ENCODE data around the gene COLEC12.

Gene COLEC12

DNA sequence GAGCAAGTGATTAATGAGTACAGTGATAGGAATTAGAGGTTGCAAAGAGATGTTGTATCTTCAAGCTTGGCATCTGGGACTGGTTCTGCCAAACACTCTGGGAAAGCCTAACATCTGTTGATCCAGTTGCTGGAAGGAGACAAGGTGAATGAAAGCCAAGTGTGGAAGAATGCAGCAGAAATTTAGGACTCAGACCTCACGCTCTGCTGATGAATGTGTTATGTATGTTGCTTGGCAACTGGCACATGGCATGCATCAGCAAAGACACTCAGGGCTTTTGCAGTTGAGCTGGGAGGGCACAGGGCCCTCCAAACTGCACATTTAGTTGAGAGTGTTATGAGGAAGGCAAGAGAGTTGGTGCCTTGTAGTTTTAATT is 105.5 kb downstream of the COLEC12 start:
- Mint-ChIP-seq H3K9me3 (no peaks in the 10 kb centered on the region), H3K4me3 (no peak overlapping the region), H3K27me3 (peaks cover 2% of the 10 kb centered on the region), H3K4me1 (no peaks in the 10 kb centered on the region), H3K36me3 (no peaks in the 10 kb centered on the region), H3K27ac (no peak overlapping the region)
- ATAC-seq (ENCODE audit: low read depth) (no peak), DNase-seq (ENCODE audit: low spot score in 2 of 2) (no peak)

DNA sequence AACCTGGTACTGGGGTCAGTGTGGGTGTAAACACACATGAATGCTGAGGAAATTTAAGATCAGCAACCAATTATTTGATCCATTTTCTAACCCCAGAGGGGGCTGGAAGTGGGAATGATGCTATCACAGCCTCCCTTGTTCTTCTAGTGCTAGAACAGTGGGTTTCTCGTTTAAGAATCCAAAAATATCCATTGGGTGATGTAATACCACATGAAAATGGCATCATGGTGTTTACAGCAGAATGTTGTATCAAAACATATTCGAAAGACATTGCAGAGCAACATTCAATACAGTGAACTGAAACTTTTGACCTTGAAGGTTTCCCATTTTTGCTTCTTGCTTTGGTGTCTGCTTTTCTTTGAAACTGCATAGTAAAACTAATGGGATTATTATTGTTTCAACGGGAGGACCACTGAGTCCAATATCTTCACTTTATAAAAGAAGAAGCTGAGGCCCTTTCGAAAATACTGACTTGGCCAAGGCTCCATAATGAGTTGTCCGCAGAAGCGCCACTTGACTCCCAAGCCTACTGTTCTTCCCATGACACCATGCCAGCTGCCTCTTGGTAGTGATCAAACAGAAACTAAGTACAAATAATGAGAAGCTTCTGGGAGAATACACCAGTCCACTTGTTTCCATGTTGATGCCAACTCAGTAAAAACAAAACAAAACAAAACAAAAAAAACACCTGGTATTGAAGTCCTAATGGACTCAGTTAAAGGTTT is 106.1 kb downstream of the COLEC12 start:
- Mint-ChIP-seq H3K36me3 (no peaks in the 10 kb centered on the region), H3K4me1 (no peaks in the 10 kb centered on the region), H3K27me3 (peaks cover 2% of the 10 kb centered on the region), H3K27ac (no peak overlapping the region), H3K4me3 (no peak overlapping the region), H3K9me3 (no peaks in the 10 kb centered on the region)
- ATAC-seq (ENCODE audit: low read depth), result no peak
- DNase-seq (ENCODE audit: low spot score in 2 of 2), result no peak

DNA sequence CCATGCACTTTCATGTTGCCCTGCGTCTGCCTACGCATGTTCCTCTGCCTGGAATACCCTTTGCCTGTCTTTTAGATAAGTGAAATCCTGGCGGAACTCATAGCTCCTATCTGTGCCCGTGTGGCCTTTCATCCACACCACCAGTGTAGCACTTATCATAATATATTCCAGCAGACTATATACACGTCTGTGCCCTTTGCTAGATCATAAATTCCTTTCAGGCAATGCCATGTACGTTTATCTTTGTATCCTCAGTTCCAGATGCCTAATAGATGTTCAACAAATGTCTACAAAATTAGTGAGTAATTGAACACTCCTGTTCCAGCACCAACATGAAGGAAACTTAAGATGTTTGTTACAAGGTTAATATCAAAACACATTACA is 106.9 kb downstream of the COLEC12 start:
- Mint-ChIP-seq H3K4me3 (no peak overlapping the region), H3K27ac (no peak overlapping the region), H3K9me3 (no peaks in the 10 kb centered on the region), H3K36me3 (no peaks in the 10 kb centered on the region), H3K4me1 (no peaks in the 10 kb centered on the region), H3K27me3 (peaks cover 2% of the 10 kb centered on the region)
- DNase-seq (ENCODE audit: low spot score in 2 of 2) (no peak), ATAC-seq (ENCODE audit: low read depth) (no peak)

DNA sequence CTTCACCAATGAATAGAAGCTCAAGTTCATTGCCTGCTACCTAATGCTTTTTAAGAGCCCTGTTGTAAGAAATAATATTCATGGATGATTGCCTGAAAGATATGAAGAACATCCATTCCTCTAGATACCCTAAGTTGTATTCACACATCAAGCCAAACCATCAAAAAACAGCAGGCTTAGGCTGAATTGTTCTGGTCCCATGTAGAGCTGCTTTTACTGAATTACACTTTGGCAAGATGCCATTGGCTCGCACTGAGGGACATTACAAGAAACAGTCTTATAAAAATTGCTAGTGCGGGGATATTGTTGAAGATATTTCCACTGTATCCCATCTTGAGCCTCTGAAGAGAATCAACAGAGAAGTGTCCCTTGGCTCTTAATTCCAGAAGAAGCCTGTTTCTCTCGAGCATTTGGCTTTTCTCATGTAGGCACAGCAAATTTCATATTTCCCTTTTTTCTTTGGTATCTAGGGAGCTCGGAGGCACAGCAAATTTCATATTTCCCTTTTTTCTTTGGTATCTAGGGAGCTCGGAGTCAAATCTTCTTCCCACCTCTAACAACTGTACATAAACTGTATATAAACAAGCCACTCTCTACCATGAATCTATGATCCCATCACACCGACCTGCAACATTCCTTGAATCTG is 107.5 kb downstream of the COLEC12 start:
- Mint-ChIP-seq H3K27ac (no peak overlapping the region), H3K4me3 (no peak overlapping the region), H3K4me1 (no peaks in the 10 kb centered on the region), H3K9me3 (no peaks in the 10 kb centered on the region), H3K27me3 (peaks cover 2% of the 10 kb centered on the region), H3K36me3 (no peaks in the 10 kb centered on the region)
- DNase-seq (ENCODE audit: low spot score in 2 of 2) (no peak), ATAC-seq (ENCODE audit: low read depth) (no peak)

DNA sequence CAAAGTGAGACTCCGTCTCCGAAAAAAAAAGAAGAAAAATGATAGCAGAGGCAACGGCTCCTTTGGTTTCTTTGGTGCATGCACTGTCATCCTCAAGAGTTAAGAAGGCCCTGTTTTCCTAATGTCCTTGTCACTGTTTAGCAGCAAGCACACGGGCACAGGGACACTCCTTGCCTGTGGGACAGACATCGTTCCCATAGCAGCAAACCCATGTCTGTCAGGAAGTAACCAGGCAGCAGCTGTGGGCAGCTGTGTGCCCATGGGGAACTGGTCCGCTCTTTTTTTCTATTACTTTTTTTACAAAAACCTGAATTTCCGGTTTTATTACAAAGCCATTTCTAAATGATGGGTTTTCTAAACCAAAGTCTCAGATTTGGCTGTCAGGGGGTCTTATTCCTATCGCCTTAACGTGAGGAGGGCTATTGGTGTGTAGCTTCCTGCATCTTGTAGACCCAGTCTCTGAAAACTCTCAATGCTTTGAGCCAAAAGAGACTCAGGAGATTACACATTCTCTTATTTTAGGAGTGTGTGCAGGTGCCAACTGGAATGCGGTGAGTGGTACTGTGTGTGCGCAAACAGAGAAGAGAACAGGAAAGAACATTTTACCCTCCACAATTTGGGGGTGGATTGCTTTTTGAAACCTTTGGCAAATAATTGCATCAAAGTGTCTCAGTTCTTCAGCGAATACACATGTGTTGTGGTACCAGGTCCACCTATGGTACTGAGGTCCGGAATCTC is 109.6 kb downstream of the COLEC12 start:
- Mint-ChIP-seq H3K36me3 (no peaks in the 10 kb centered on the region), H3K27me3 (peaks cover 2% of the 10 kb centered on the region), H3K4me1 (no peaks in the 10 kb centered on the region), H3K9me3 (no peaks in the 10 kb centered on the region), H3K27ac (no peak overlapping the region), H3K4me3 (no peak overlapping the region)
- DNase-seq (ENCODE audit: low spot score in 2 of 2) (no peak), ATAC-seq (ENCODE audit: low read depth) (no peak)

DNA sequence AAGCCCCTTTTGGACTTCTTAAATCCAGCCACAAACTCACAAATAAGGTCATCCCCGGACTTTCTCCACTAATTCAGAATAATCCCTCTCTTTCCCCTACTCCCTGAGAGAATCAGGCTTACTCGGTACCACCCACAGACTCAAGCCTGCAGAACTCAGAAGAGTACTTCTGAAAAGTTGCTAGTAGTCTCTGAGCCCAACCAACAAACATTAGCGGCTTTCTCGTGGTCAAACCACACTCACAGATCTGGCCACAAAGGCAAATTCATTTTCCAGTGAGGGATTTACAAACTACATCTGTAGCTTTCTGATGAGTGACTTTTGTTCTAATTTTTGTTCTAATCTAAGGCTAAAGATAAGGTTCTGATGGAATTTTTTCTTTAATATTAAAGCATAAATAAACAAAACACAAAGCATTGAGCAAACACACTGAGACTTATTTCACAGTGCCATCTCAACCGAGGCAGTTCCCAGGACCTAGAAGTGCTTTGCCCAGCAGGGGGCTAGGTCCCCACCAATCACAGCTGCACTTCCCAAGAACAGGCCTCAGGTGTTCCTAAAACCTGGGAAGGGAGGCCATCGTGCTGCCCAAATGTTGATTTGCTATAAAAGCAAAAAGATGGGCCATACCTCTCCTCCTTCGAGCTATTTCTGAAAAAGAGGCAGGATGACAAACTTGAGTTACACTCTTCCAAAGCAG is 110.7 kb downstream of the COLEC12 start:
- no peaks in the 10 kb centered on the region for H3K9me3 Mint-ChIP-seq
- no peaks in the 10 kb centered on the region for H3K4me1 Mint-ChIP-seq
- ATAC-seq (ENCODE audit: low read depth) (no peak), DNase-seq (ENCODE audit: low spot score in 2 of 2) (no peak)
- H3K36me3 Mint-ChIP-seq, result no peaks in the 10 kb centered on the region
- no peak overlapping the region for H3K4me3 Mint-ChIP-seq
- peaks cover 2% of the 10 kb centered on the region for H3K27me3 Mint-ChIP-seq
- no peak overlapping the region for H3K27ac Mint-ChIP-seq

DNA sequence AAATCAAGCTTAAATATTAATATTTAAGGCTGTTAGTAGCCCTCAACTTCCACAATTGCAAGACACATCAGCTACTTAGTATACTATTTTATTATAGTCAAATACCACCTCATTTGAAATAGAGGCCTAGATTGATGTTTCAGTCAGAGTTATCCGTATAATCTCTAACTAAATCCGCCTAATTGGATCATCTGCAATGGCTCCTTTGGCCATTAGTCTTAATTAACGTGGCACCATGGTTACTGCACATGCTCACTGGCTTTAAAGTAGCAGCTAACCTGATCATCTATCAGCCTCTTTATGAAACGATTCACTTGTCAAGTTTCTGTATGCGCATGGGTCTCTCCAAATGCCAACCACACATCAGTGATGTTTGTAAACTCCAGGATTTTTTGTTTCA is 112.3 kb downstream of the COLEC12 start:
- no peak overlapping the region for H3K4me3 Mint-ChIP-seq
- peaks cover 6% of the 10 kb centered on the region for H3K9me3 Mint-ChIP-seq
- ATAC-seq (ENCODE audit: low read depth) (no peak), DNase-seq (ENCODE audit: low spot score in 2 of 2) (no peak)
- H3K4me1 Mint-ChIP-seq, result no peaks in the 10 kb centered on the region
- no peaks in the 10 kb centered on the region for H3K36me3 Mint-ChIP-seq
- H3K27ac Mint-ChIP-seq, result no peak overlapping the region
- peaks cover 2% of the 10 kb centered on the region for H3K27me3 Mint-ChIP-seq

DNA sequence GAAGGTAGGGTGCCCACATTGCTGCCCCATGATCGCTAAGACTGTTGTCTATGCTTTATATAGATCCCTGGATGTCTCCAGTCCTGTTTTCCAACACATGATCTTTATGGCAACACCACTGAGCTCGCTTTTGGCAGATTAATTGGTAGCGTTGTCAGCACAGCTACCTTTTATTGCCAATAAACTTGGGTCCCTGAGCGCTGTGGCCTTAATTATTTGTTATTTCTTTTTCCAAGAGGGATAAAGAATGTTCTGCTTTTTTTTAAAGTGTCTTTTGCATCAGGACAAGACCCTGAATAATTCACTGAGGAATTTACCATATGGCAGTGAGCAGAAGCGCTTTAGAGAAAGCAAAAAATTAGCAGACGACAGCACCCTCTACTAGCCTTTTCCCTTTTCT is 113.5 kb downstream of the COLEC12 start:
- Mint-ChIP-seq H3K9me3 (peaks cover 6% of the 10 kb centered on the region), H3K27ac (no peak overlapping the region), H3K4me3 (no peak overlapping the region), H3K27me3 (peaks cover 2% of the 10 kb centered on the region), H3K4me1 (no peaks in the 10 kb centered on the region), H3K36me3 (no peaks in the 10 kb centered on the region)
- DNase-seq (ENCODE audit: low spot score in 2 of 2) (no peak), ATAC-seq (ENCODE audit: low read depth) (no peak)

DNA sequence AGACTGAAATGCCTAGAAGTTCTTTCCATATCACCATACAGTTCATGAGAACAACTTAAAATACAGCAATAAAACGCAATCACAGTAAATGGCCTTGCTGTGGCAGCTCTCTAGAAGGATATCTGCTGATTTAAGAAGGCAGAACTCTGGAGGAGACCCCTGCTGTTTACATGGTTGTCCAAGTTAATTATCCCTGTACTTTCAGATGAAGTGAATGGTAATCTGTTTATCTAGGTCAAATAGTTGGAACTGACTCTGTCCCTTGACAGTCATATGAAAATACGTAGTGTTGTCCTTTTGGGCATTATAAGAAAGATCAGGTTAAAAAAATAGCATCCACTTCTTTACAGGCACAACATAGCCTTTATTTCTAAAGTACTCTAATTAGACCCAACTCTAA is 115.6 kb downstream of the COLEC12 start:
- no peak overlapping the region for H3K4me3 Mint-ChIP-seq
- peaks cover 3% of the 10 kb centered on the region for H3K27me3 Mint-ChIP-seq
- DNase-seq (ENCODE audit: low spot score in 2 of 2), result no peak

DNA sequence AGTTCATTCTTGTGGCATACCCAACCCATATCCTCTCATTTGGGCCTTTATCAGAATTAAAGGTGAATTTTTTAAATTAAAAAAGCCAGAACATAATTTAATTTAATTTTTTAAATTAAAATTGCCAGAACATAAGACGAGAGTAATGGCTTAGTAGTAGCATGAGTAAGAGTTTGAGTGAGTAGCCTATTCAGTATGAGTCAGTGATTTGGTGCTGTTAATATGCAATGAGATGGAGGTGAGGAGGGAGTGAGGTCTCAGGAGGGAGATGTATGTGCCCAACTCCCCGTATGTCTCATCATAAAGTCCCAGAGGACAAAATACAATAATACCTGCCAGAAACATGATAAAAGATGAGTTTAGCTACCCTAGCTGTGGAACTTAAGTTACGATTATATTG is 117.4 kb downstream of the COLEC12 start:
- H3K9me3 Mint-ChIP-seq, result peaks cover 6% of the 10 kb centered on the region
- peaks cover 9% of the 10 kb centered on the region for H3K27me3 Mint-ChIP-seq
- ATAC-seq (ENCODE audit: low read depth) (no peak), DNase-seq (ENCODE audit: low spot score in 2 of 2) (no peak)
- no peaks in the 10 kb centered on the region for H3K36me3 Mint-ChIP-seq
- H3K27ac Mint-ChIP-seq, result no peak overlapping the region
- H3K4me1 Mint-ChIP-seq, result peaks cover 4% of the 10 kb centered on the region
- H3K4me3 Mint-ChIP-seq, result no peak overlapping the region

More for the DNA sequence above, 115.6 kb downstream of the COLEC12 start:
- peaks cover 6% of the 10 kb centered on the region for H3K9me3 Mint-ChIP-seq
- H3K36me3 Mint-ChIP-seq, result no peaks in the 10 kb centered on the region
- ATAC-seq (ENCODE audit: low read depth), result no peak
- H3K27ac Mint-ChIP-seq, result no peak overlapping the region
- no peaks in the 10 kb centered on the region for H3K4me1 Mint-ChIP-seq

DNA sequence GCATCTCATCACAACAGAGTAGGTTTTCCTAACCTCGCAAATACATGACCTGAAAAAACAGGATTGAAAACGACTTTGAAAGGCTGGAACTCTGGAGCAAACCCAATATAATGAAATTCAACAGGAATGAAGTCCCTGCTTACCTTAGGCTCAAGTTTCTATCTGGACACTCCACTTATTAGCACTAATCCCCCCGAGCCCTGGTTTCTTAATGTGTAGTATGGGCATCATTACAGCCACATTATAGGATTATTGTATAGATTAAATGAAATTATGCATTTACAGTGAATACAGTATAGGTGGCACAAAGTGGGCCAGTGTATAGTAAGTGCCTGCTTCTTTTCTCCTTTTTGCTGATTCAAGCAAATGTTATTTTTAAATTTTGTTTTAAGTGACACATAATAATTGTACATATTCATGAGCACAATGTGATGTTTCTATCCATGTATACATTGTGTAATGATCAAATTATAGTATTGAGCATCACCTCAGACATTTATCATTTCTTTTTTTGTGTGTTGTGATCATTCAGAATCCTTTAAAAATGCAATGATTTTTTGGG is 118.0 kb downstream of the COLEC12 start:
- H3K36me3 Mint-ChIP-seq, result no peaks in the 10 kb centered on the region
- H3K27ac Mint-ChIP-seq, result no peak overlapping the region
- no peak overlapping the region for H3K4me3 Mint-ChIP-seq

DNA sequence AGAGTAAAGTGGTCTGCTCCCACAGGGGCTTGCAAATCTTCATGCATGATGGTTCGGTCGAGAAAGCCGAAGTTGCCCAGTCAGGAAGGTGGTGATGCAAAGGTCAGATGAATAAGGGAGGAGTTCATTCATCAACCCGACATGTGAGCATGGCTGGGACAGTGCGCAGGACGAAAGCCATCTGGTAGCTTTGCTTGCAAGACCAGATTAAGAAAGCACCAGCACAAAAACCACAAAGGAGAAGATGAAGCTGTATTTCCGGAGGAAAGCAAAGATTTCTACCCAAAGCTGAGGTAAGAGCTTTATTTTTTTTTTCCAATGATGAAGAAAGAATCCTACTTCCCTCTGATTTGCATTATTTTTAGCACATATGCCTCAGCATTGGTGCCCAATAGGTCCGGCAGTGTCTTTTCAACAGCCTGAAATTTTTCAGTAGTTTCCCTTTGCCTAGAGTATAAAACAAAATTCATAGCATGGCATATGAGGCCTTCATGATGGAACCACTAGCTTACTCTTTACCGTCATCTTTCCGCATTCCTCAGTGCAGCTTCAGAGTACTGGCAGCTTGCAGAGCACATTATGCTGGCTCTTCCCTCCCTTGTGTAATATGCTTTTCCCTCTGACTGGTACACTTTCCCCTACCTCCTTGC is 120.7 kb downstream of the COLEC12 start:
- Mint-ChIP-seq H3K9me3 (peaks cover 6% of the 10 kb centered on the region), H3K27me3 (peaks cover 9% of the 10 kb centered on the region), H3K4me1 (peaks cover 5% of the 10 kb centered on the region), H3K36me3 (no peaks in the 10 kb centered on the region), H3K4me3 (no peak overlapping the region), H3K27ac (no peak overlapping the region)
- ATAC-seq (ENCODE audit: low read depth) (no peak), DNase-seq (ENCODE audit: low spot score in 2 of 2) (no peak)

More for the DNA sequence above, 118.0 kb downstream of the COLEC12 start:
- peaks cover 9% of the 10 kb centered on the region for H3K27me3 Mint-ChIP-seq
- H3K4me1 Mint-ChIP-seq, result peaks cover 4% of the 10 kb centered on the region
- DNase-seq (ENCODE audit: low spot score in 2 of 2) (no peak), ATAC-seq (ENCODE audit: low read depth) (no peak)
- peaks cover 6% of the 10 kb centered on the region for H3K9me3 Mint-ChIP-seq

DNA sequence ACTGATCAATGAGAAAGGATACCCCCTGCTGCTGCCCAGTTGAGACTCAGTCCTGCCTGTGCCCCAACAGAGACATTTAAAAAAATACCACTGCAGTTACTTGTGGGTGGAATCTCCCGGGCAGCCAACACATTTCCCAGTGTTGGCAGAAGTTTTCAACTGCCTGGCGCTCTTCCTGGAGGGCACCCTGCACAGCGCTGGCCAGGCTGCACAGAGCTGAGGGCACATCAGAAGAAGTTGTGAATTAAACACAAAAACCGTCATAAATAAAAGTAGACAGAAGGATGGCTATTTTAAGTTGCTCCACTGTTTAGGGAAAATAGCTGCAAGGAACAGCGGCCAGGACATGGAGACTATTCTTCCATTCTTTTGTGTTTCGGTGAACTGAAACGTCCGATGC is 122.4 kb downstream of the COLEC12 start:
- DNase-seq (ENCODE audit: low spot score in 2 of 2), result no peak
- peaks cover 7% of the 10 kb centered on the region for H3K4me1 Mint-ChIP-seq

More for the DNA sequence above, 122.4 kb downstream of the COLEC12 start:
- no peak for ATAC-seq (ENCODE audit: low read depth)
- peaks cover 2% of the 10 kb centered on the region for H3K9me3 Mint-ChIP-seq
- H3K4me3 Mint-ChIP-seq, result no peak overlapping the region
- H3K27me3 Mint-ChIP-seq, result peaks cover 9% of the 10 kb centered on the region
- no peaks in the 10 kb centered on the region for H3K36me3 Mint-ChIP-seq
- H3K27ac Mint-ChIP-seq, result no peak overlapping the region

All from memory B cell (primary cell).